Measurements from ENCODE around the gene CCDC102B. TPM values are rescaled to one million over a fixed set of nuclear protein-coding genes. Genes with fewer than 3 reads are reported as not detected.

CCDC102B gene
- total RNA-seq, 4 donors from 2014 or later: 12.9 to 17.1 (median 16.2) TPM

GRCh38 chr18:68972176-68972575 lies 174.3 kb downstream of the CCDC102B start:
- intact Hi-C loops (cut with DNase I): no loop called here
- Histone ChIP-seq H3K27me3 (no peaks in the 10 kb centered on the region), H3K9me3 (no peaks in the 10 kb centered on the region), H3K36me3 (no peaks in the 10 kb centered on the region), H3K4me3 (replicated peaks in 1 of 3) (no peak overlapping the region), H3K4me1 (no peaks in the 10 kb centered on the region), H3K27ac (no peak overlapping the region)
- WGBS, 2 donors: 70 to 77% methylated on average over 5 of the region's 5 CpGs
- no peak for TF ChIP-seq POLR2A (IDR thresholded peaks at IDR 0.05)
- TF ChIP-seq CTCF (IDR thresholded peaks at IDR 0.05): no peak
- DNase-seq: no peak

- H3K4me1 ChIP-seq: no peaks in the 10 kb centered on the region
- intact Hi-C loops (cut with DNase I): no loop called here
- WGBS, 2 donors: 84 to 92% methylated on average over 2 of the region's 2 CpGs
- no peak overlapping the region for H3K27ac ChIP-seq
- H3K4me3 ChIP-seq (replicated peaks in 1 of 3): no peak overlapping the region
- H3K9me3 ChIP-seq: no peaks in the 10 kb centered on the region
- no peaks in the 10 kb centered on the region for H3K36me3 ChIP-seq
- TF ChIP-seq POLR2A (IDR thresholded peaks at IDR 0.05): no peak
- TF ChIP-seq CTCF (IDR thresholded peaks at IDR 0.05): no peak
- DNase-seq: no peak
- H3K27me3 ChIP-seq: no peaks in the 10 kb centered on the region
Observed at GRCh38 chr18:68979737-68980136, 181.9 kb downstream of the CCDC102B start.

GRCh38 chr18:68983126-68983525 lies 185.2 kb downstream of the CCDC102B start:
- no peaks in the 10 kb centered on the region for H3K36me3 ChIP-seq
- TF ChIP-seq POLR2A (IDR thresholded peaks at IDR 0.05) (no peak), CTCF (IDR thresholded peaks at IDR 0.05) (no peak)
- H3K27me3 ChIP-seq: no peaks in the 10 kb centered on the region
- H3K4me1 ChIP-seq: no peaks in the 10 kb centered on the region
- DNase-seq: no peak
- no peak overlapping the region for H3K4me3 ChIP-seq (replicated peaks in 1 of 3)
- intact Hi-C loops (cut with DNase I): no loop called here
- H3K27ac ChIP-seq: no peak overlapping the region
- H3K9me3 ChIP-seq: no peaks in the 10 kb centered on the region

GRCh38 chr18:68984342-68984741 lies 186.5 kb downstream of the CCDC102B start:
- no peak for TF ChIP-seq CTCF (IDR thresholded peaks at IDR 0.05)
- no peak for TF ChIP-seq POLR2A (IDR thresholded peaks at IDR 0.05)
- whole genome bisulfite sequencing, 2 donors: 87 to 88% methylated on average over 2 of the region's 2 CpGs
- Histone ChIP-seq H3K27ac (no peak overlapping the region), H3K4me3 (replicated peaks in 1 of 3) (no peak overlapping the region), H3K36me3 (no peaks in the 10 kb centered on the region), H3K27me3 (no peaks in the 10 kb centered on the region), H3K9me3 (no peaks in the 10 kb centered on the region), H3K4me1 (no peaks in the 10 kb centered on the region)
- no peak for DNase-seq
- intact Hi-C loops (cut with DNase I): no loop called here

- no peak overlapping the region for H3K4me3 ChIP-seq (replicated peaks in 1 of 3)
Observed at GRCh38 chr18:68985172-68985820, 187.4 kb downstream of the CCDC102B start.

More at GRCh38 chr18:68985172-68985820, 187.4 kb downstream of the CCDC102B start:
- Histone ChIP-seq H3K4me1 (no peaks in the 10 kb centered on the region), H3K36me3 (no peaks in the 10 kb centered on the region), H3K27ac (no peak overlapping the region), H3K27me3 (no peaks in the 10 kb centered on the region), H3K9me3 (no peaks in the 10 kb centered on the region)
- 92 to 98% methylated on average over 2 of the region's 2 CpGs for WGBS, 2 donors
- no peak for DNase-seq
- intact Hi-C loops (cut with DNase I): no loop called here
- TF ChIP-seq CTCF (IDR thresholded peaks at IDR 0.05) (no peak), POLR2A (IDR thresholded peaks at IDR 0.05) (no peak)

Measured in thyroid gland (tissue), 4 donors.